Right lobe of liver (tissue), 6 donors: Measurements from ENCODE around the gene PSMB1. TPM values are rescaled to one million over a fixed set of nuclear protein-coding genes. Genes with fewer than 3 reads are reported as not detected.
"Not testable (repeated sequence)": the region's sequence is repeated elsewhere in the genome, so short reads cannot be mapped to it uniquely, and the experiment has no call there.

Experiments used
- ATAC-seq, 4 donors: fragments of 200-7000 bp; cut with Tn5 transposase; one replicate each; pipeline ENCODE4 v1.9.1; 2020; ENCODE audit warnings: mild to moderate bottlenecking in 4 of 4, moderate library complexity in 4 of 4
- DNase-seq, 3 donors: peaks; one replicate each; pipeline ENCODE4 v3.0.0-alpha.2; 2020
- H3K27ac ChIP-seq, 3 donors: fragments of 200-600 bp; one replicate each; pipeline ENCODE4 v1.8.0; 2022
- H3K27me3 ChIP-seq, 2 donors: fragments of 200-600 bp; one replicate each; pipeline ENCODE4 v1.8.0; 2022
- H3K36me3 ChIP-seq, 4 donors: fragments of 200-600 bp; sonication (generic) in 1 of 4; one replicate each; pipeline versions ENCODE4 v1.5.1 to v1.8.0; 2017 to 2022; ENCODE audit warnings: control low read depth in 1 of 4
- H3K4me1 ChIP-seq, 4 donors: fragments of 200-600 bp; sonication (generic) in 1 of 4; one replicate each; pipeline versions ENCODE4 v1.5.1 to v1.8.0; 2017 to 2022; ENCODE audit warnings: control low read depth in 1 of 4
- H3K4me3 ChIP-seq, 3 donors: fragments of 200-600 bp; one replicate each; pipeline ENCODE4 v1.8.0; 2022
- H3K9me3 ChIP-seq, 4 donors: fragments of 200-600 bp; sonication (generic) in 1 of 4; one replicate each; pipeline versions ENCODE4 v1.5.1 to v1.8.0; 2017 to 2022; ENCODE audit warnings: control low read depth in 1 of 4
- POLR2A ChIP-seq: fragments of 450-650 bp; IDR thresholded peaks from one replicate; pipeline ENCODE4 v1.6.1; 2017; ENCODE audit warnings: antibody characterized with exemption, mild to moderate bottlenecking
- WGBS: methylation state at CpG from one replicate; pipeline ENCODE4 v1.1.6; 2018; ENCODE audit warnings: low coverage, low lambda C conversion rate; ENCODE audit not compliant: insufficient coverage; ENCODE audit errors: missing lambda C conversion rate; 5-methylcytosine and 5-hydroxymethylcytosine counted together
- intact Hi-C, 2 donors: fragments of 100-400 bp; cut with DNase I; formaldehyde crosslinking; loops; one replicate each; pipeline versions ENCODE4 v1.11.2 to v1.14.1; 2022
- total RNA-seq, 6 experiments: library from RNA; depleted of rRNA in 2 of 6; stranded (reverse); fragments of >200 nt in 2 of 6; fragmentation: NEBNext Ultra II Directional in 3 of 6; extraction: Animal tissue kit (Norgen Biotek cat#: 25700) in 3 of 6; gene quantifications; one replicate each; pipeline versions ENCODE4 v1.1.0 to v1.2.4, GENCODE V29; 2016 to 2023
- TF ChIP-seq, protein P1 (sequence below), 4 donors: fragments of 200-600 bp in 3 of 4; fragments of 450-650 bp in 1 of 4; IDR thresholded peaks; one replicate each; pipeline versions ENCODE4 v1.5.1 to v1.8.0; 2016 to 2022; ENCODE audit warnings: antibody characterized with exemption in 4 of 4, mild to moderate bottlenecking in 2 of 4
- donor health status: DM: no; HTN: yes; CAD: no.
- donor health status: DM: no; HTN: no; CAD: no.
- donor health status: DM: no; HTN: no; CAD: no.
- donor health status: DM: no; HTN: yes; CAD: no.
- donor health status: DM: no; HTN: yes; CAD: no.

Gene PSMB1
- total RNA-seq, 6 experiments from 2014 or later, result 90.3 to 164 (median 111) TPM

DNA sequence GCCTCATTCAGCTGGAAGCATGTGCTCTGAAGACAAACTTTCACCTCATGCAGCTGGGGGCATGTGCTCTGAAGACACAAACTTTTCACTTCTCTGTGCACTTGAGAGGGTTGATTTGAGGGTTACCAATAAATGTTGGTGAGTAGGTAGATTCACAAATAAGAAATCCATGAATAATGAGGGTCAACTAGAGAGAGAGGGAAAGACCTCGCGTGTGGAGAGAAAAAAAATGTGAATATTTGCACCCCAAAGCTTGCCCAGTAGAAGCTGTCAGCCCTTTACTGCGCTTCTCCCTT, 43.4 kb downstream of the PSMB1 start:
- no peak overlapping the region for H3K4me3 ChIP-seq
- H3K27me3 ChIP-seq, result no peaks in the 10 kb centered on the region
- no peak for ATAC-seq
- no peaks in the 10 kb centered on the region for H3K9me3 ChIP-seq
- H3K36me3 ChIP-seq, result no peaks in the 10 kb centered on the region
- no peak overlapping the region for H3K27ac ChIP-seq
- intact Hi-C loops, result no loop called here
- H3K4me1 ChIP-seq, result no peaks in the 10 kb centered on the region
- DNase-seq, result no peak
- WGBS, result 100% methylated on average over 3 of the region's 3 CpGs
- TF ChIP-seq, protein P1, sequence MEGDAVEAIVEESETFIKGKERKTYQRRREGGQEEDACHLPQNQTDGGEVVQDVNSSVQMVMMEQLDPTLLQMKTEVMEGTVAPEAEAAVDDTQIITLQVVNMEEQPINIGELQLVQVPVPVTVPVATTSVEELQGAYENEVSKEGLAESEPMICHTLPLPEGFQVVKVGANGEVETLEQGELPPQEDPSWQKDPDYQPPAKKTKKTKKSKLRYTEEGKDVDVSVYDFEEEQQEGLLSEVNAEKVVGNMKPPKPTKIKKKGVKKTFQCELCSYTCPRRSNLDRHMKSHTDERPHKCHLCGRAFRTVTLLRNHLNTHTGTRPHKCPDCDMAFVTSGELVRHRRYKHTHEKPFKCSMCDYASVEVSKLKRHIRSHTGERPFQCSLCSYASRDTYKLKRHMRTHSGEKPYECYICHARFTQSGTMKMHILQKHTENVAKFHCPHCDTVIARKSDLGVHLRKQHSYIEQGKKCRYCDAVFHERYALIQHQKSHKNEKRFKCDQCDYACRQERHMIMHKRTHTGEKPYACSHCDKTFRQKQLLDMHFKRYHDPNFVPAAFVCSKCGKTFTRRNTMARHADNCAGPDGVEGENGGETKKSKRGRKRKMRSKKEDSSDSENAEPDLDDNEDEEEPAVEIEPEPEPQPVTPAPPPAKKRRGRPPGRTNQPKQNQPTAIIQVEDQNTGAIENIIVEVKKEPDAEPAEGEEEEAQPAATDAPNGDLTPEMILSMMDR (IDR thresholded peaks at IDR 0.05), result no peak
- no peak for TF ChIP-seq POLR2A

DNA sequence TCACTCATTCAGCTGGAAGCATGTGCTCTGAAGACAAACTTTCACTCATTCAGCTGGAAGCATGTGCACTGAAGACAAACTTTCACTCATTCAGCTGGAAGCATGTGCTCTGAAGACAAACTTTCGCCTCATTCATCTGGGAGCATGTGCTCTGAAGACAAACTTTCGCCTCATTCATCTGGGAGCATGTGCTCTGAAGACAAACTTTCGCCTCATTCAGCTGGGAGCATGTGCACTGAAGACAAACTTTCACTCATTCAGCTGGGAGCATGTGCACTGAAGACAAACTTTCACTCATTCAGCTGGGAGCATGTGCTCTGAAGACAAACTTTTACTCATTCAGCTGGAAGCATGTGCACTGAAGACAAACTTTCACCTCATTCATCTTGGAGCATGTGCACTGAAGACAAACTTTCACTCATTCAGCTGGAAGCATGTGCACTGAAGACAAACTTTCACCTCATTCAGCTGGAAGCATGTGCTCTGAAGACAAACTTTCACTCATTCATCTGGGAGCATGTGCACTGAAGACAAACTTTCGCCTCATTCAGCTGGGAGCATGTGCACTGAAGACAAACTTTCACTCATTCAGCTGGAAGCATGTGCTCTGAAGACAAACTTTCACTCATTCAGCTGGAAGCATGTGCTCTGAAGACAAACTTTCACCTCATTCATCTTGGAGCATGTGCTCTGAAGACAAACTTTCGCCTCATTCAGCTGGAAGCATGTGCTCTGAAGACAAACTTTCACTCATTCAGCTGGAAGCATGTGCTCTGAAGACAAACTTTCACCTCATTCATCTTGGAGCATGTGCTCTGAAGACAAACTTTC, 44.0 kb downstream of the PSMB1 start:
- intact Hi-C loops, H3K36me3 ChIP-seq: not testable (repeated sequence)
- WGBS, result 58% methylated on average over 3 of the region's 5 CpGs

DNA sequence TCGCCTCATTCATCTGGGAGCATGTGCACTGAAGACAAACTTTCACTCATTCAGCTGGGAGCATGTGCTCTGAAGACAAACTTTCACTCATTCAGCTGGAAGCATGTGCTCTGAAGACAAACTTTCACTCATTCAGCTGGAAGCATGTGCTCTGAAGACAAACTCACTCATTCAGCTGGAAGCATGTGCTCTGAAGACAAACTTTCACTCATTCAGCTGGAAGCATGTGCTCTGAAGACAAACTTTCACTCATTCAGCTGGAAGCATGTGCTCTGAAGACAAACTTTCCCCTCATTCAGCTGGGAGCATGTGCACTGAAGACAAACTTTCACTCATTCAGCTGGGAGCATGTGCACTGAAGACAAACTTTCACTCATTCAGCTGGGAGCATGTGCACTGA, 44.8 kb downstream of the PSMB1 start:
- WGBS, result no CpG with 5 or more reads among the region's 1 CpG

More for the DNA sequence above, 44.0 kb downstream of the PSMB1 start:
- ATAC-seq, DNase-seq, H3K27ac ChIP-seq, H3K4me3 ChIP-seq, H3K27me3 ChIP-seq, H3K9me3 ChIP-seq, H3K4me1 ChIP-seq: not testable (repeated sequence)

DNA sequence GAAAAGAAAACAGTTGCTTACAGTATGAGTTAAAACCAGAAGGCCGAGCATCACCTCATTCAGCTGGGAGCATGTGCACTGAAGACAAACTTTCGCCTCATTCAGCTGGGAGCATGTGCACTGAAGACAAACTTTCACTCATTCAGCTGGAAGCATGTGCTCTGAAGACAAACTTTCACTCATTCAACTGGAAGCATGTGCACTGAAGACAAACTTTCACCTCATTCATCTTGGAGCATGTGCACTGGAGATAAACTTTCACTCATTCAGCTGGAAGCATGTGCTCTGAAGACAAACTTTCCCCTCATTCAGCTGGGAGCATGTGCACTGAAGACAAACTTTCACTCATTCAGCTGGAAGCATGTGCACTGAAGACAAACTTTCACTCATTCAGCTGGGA, 45.4 kb downstream of the PSMB1 start:
- ATAC-seq, H3K4me3 ChIP-seq, H3K27me3 ChIP-seq, intact Hi-C loops, H3K9me3 ChIP-seq, DNase-seq, H3K27ac ChIP-seq, H3K4me1 ChIP-seq, H3K36me3 ChIP-seq: not testable (repeated sequence)
- WGBS, result 76% methylated on average over 2 of the region's 2 CpGs

More for the DNA sequence above, 44.8 kb downstream of the PSMB1 start:
- H3K9me3 ChIP-seq, intact Hi-C loops, H3K27ac ChIP-seq, ATAC-seq, H3K4me1 ChIP-seq, H3K36me3 ChIP-seq, H3K4me3 ChIP-seq, H3K27me3 ChIP-seq, DNase-seq: not testable (repeated sequence)

DNA sequence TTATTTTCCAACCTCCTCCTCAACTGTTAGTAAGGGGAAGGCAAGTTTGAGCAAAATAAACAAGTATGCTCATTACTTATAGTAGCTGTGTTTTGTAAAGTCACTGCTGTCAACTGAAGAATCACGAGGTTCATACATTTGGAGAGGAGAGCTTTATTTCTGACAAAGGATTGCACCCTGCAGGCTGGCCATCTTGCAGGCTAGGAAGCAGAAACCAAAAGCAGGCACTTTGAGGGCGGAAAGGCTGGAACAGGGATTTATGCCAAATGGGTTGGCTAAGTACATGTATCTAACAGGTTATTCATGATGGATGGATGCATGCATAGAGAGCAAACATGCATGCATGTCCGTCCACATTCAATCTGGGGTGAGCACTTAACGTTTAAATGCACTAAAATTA, 46.7 kb downstream of the PSMB1 start:
- WGBS, result 56% methylated on average over 2 of the region's 4 CpGs
- Histone ChIP-seq H3K9me3 (no peaks in the 10 kb centered on the region), H3K27me3 (no peaks in the 10 kb centered on the region), H3K4me3 (no peak overlapping the region), H3K27ac (no peak overlapping the region), H3K36me3 (no peaks in the 10 kb centered on the region), H3K4me1 (no peaks in the 10 kb centered on the region)
- DNase-seq (no peak), ATAC-seq (no peak)
- intact Hi-C loops, result no loop called here
- TF ChIP-seq POLR2A, result no peak
- TF ChIP-seq, protein P1 (IDR thresholded peaks at IDR 0.05), result no peak

DNA sequence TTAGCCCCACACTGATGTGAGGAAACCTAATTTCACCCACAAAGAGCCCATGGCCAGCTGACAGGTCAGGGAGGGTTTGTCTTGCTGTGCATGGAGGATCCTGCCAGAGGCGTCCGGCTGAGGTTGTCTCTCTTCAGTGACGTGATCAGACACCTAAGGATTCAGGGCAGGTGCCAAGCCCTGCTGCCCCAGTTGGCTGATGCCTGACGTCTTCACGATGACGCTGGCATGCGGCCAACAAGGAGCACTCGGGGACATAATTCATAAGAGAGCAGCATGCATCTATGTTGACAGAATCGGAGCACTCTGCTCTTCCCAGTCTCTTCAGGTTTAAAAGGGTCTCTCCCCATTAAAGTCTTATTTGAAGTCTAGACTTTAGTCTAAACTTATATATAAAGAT, 47.8 kb downstream of the PSMB1 start:
- WGBS, result 54% methylated on average over 7 of the region's 9 CpGs
- TF ChIP-seq POLR2A, result no peak
- TF ChIP-seq, protein P1 (IDR thresholded peaks at IDR 0.05), result no peak
- no peak for ATAC-seq
- no peaks in the 10 kb centered on the region for H3K4me1 ChIP-seq
- no peaks in the 10 kb centered on the region for H3K9me3 ChIP-seq
- intact Hi-C loops, result no loop called here
- no peak overlapping the region for H3K27ac ChIP-seq
- H3K36me3 ChIP-seq, result no peaks in the 10 kb centered on the region
- no peak overlapping the region for H3K4me3 ChIP-seq
- no peak for DNase-seq
- no peaks in the 10 kb centered on the region for H3K27me3 ChIP-seq
